D721Med (cell line): Measurements from ENCODE around the gene MBP.

Source experiments
- DNase-seq: peaks from one replicate; pipeline ENCODE4 v3.0.0; 2011; ENCODE audit warnings: low spot score; ENCODE audit not compliant: insufficient read length
- FAIRE-seq: peaks from 2 replicates; lab custom pipeline; 2011; peaks lifted over from hg19 to GRCh38; lab: Jason Lieb, UNC
- CTCF ChIP-seq: IDR thresholded peaks from 2 replicates; pipeline ENCODE4 v1.5.1; 2012; ENCODE audit warnings: mild to moderate bottlenecking, control low read depth; ENCODE audit not compliant: insufficient read depth; ENCODE audit errors: missing control alignments

Gene MBP

GRCh38 chr18:77051581-77052296, 80.8 kb downstream of the MBP start:
- TF ChIP-seq CTCF = no peak
- no peak for DNase-seq
- FAIRE-seq = peak; percentile 11

GRCh38 chr18:77049938-77050337, 82.6 kb downstream of the MBP start:
- DNase-seq (no peak), FAIRE-seq (peak; percentile 95)
- TF ChIP-seq CTCF = no peak

GRCh38 chr18:77047803-77048419, 84.7 kb downstream of the MBP start:
- TF ChIP-seq CTCF = no peak
- DNase-seq (no peak), FAIRE-seq (no peak)

GRCh38 chr18:77046994-77047393, 85.6 kb downstream of the MBP start:
- DNase-seq (no peak), FAIRE-seq (peak; percentile 84)
- no peak for TF ChIP-seq CTCF

GRCh38 chr18:77046409-77046808, 86.2 kb downstream of the MBP start:
- DNase-seq = no peak
- no peak for TF ChIP-seq CTCF
- no peak for FAIRE-seq

- FAIRE-seq = no peak
- no peak for DNase-seq
- TF ChIP-seq CTCF = no peak
Observed at GRCh38 chr18:77045677-77046076, 86.9 kb downstream of the MBP start.
